Spleen (tissue), 11 donors: ENCODE results near the gene ZNF37A. TPM values are rescaled to one million over a fixed set of nuclear protein-coding genes. Genes with fewer than 3 reads are reported as not detected.
"Not testable (repeated sequence)": the region's sequence is repeated elsewhere in the genome, so short reads cannot be mapped to it uniquely, and the experiment has no call there.

Experiments
- DNase-seq: peaks from one replicate; pipeline ENCODE4 v3.0.0-alpha.2; 2020
- H3K27ac ChIP-seq, 8 donors: fragments of 200-600 bp; sonication (generic) in 7 of 8; 1 replicate in 4 of 8; 2 replicates in 4 of 8; pipeline versions ENCODE4 v1.5.0 to v1.8.0; 2016 to 2021; ENCODE audit warnings: inconsistent platforms in 4 of 8, mild to moderate bottlenecking in 4 of 8, moderate library complexity in 1 of 8
- H3K27me3 ChIP-seq, 7 donors: fragments of 200-600 bp; sonication (generic) in 6 of 7; replicated peaks in 1 of 7; 1 replicate in 4 of 7; 2 replicates in 3 of 7; pipeline versions ENCODE4 v1.5.0 to v1.8.0; 2016 to 2021; ENCODE audit warnings: inconsistent platforms in 3 of 7, mild to moderate bottlenecking in 1 of 7
- H3K36me3 ChIP-seq, 6 donors: fragments of 200-600 bp; sonication (generic) in 5 of 6; 1 replicate in 4 of 6; 2 replicates in 2 of 6; pipeline versions ENCODE4 v1.5.0 to v1.8.0; 2016 to 2021; ENCODE audit warnings: inconsistent platforms in 2 of 6
- H3K4me1 ChIP-seq, 6 donors: fragments of 200-600 bp; sonication (generic) in 5 of 6; 1 replicate in 3 of 6; 2 replicates in 3 of 6; pipeline versions ENCODE4 v1.5.0 to v1.8.0; 2016 to 2021; ENCODE audit warnings: inconsistent platforms in 3 of 6
- H3K4me3 ChIP-seq, 8 donors: fragments of 200-600 bp; sonication (generic) in 7 of 8; 1 replicate in 4 of 8; 2 replicates in 4 of 8; pipeline versions ENCODE4 v1.5.0 to v1.8.0; 2016 to 2021; ENCODE audit warnings: inconsistent platforms in 4 of 8, mild to moderate bottlenecking in 4 of 8, moderate library complexity in 2 of 8
- H3K9me3 ChIP-seq, 8 donors: fragments of 200-600 bp; sonication (generic) in 7 of 8; 1 replicate in 4 of 8; 2 replicates in 4 of 8; pipeline versions ENCODE4 v1.5.0 to v1.8.0; 2016 to 2021; ENCODE audit warnings: inconsistent platforms in 4 of 8
- CTCF ChIP-seq, 11 experiments: fragments of 200-600 bp in 7 of 11; fragments of 450-650 bp in 4 of 11; sonication (generic) in 4 of 11; IDR thresholded peaks in 8 of 11; conservative IDR thresholded peaks in 3 of 11; 1 replicate in 7 of 11; 2 replicates in 4 of 11; pipeline versions ENCODE4 v1.4.0 to v1.8.0; 2016 to 2021; ENCODE audit warnings: antibody characterized with exemption in 11 of 11, inconsistent platforms in 4 of 11, mild to moderate bottlenecking in 1 of 11
- POLR2A ChIP-seq, 3 donors: fragments of 450-650 bp; IDR thresholded peaks; one replicate each; pipeline ENCODE4 v1.5.1; 2017; ENCODE audit warnings: antibody characterized with exemption in 3 of 3, mild to moderate bottlenecking in 1 of 3
- POLR2AphosphoS5 ChIP-seq, 3 donors: sonication (generic); formaldehyde crosslinking; IDR thresholded peaks; one replicate each; pipeline ENCODE4 v1.5.1; 2017; ENCODE audit warnings: antibody characterized with exemption in 3 of 3
- WGBS, 5 donors: extraction: QIAGEN DNeasy Blood & Tissue Kit in 3 of 5; methylation state at CpG; one replicate each; pipeline versions ENCODE4 v1.1.5 to v1.1.7; 2013 to 2018; 5-methylcytosine and 5-hydroxymethylcytosine counted together
- intact Hi-C: fragments of 100-400 bp; cut with DNase I; formaldehyde crosslinking; loops from one replicate; pipeline ENCODE4 v1.15.0; 2023; ENCODE audit warnings: low total_unique reads
- polyA plus RNA-seq, 3 donors: library from polyadenylated mRNA; stranded (reverse); fragments of 200-250 nt; gene quantifications; one replicate each; pipeline ENCODE4 v1.2.1, GENCODE V29; 2013
- total RNA-seq, 7 donors: library from RNA; depleted of rRNA in 3 of 7; stranded (reverse); fragments of >200 nt in 3 of 7; fragmentation: NEBNext Ultra II Directional in 4 of 7; extraction: Animal tissue kit (Norgen Biotek cat#: 25700) in 4 of 7; gene quantifications; one replicate each; pipeline versions ENCODE4 v1.1.0 to v1.2.1, GENCODE V29; 2016 to 2021
- donor health status: healthy with polysubstance abuse.
- donor health status: DM: no; HTN: no; CAD: no; lungs with moderate emphysema.
- donor health status: DM: no; HTN: no; CAD: no.
- donor health status: Bipolar disorder and iron deficiency.
- donor health status: healthy.
- donor health status: DM: no; HTN: no; CAD: no.
- donor health status: DM: yes; HTN: yes; CAD: no.

ZNF37A gene
- total and polyA plus RNA-seq, 10 donors = 3.1 to 31.2 (median 19.9) TPM

GRCh38 chr10:38076687-38077086 lies 17.4 kb upstream of the ZNF37A start:
- TF ChIP-seq POLR2AphosphoS5 (IDR thresholded peaks at IDR 0.05) (no peak), CTCF (IDR thresholded peaks at IDR 0.05 in 8 of 11, conservative IDR thresholded peaks at IDR 0.05 in 3 of 11) (no peak), POLR2A (IDR thresholded peaks at IDR 0.05) (no peak)
- intact Hi-C loops = no loop called here

GRCh38 chr10:38093318-38093717 lies 819 bp upstream of the ZNF37A start:
- 93 to 97% (median 95%) methylated on average over 15 of the region's 15 CpGs for WGBS, 5 donors
- peak overlapping the region in 7 of 8 donors; percentile 64 to 85 (median 76) for H3K4me3 ChIP-seq

More at GRCh38 chr10:38076687-38077086, 17.4 kb upstream of the ZNF37A start:
- no peaks in the 10 kb centered on the region for H3K4me1 ChIP-seq
- peaks cover 6 to 34% (median 21%) of the 10 kb centered on the region in 8 donors for H3K9me3 ChIP-seq
- no peaks in the 10 kb centered on the region for H3K27me3 ChIP-seq
- H3K4me3 ChIP-seq = no peak overlapping the region
- no peak overlapping the region for H3K27ac ChIP-seq
- WGBS, 5 donors = 70 to 83% (median 74%) methylated on average over 2 of the region's 2 CpGs
- H3K36me3 ChIP-seq = no peaks in the 10 kb centered on the region
- DNase-seq = no peak

GRCh38 chr10:38093816-38094157 lies 350 bp upstream of the ZNF37A start:
- peaks cover 0 to 32% (median 25%) of the 10 kb centered on the region in 6 donors for H3K36me3 ChIP-seq
- TF ChIP-seq POLR2AphosphoS5 (IDR thresholded peaks at IDR 0.05) (no peak), POLR2A (IDR thresholded peaks at IDR 0.05) (no peak), CTCF (IDR thresholded peaks at IDR 0.05 in 8 of 11, conservative IDR thresholded peaks at IDR 0.05 in 3 of 11) (no peak)
- H3K27me3 ChIP-seq = no peaks in the 10 kb centered on the region
- 13 to 19% (median 14%) methylated on average over 16 of the region's 16 CpGs for WGBS, 5 donors
- no peak for DNase-seq
- H3K9me3 ChIP-seq = peaks cover 0 to 6% (median 1%) of the 10 kb centered on the region in 8 donors
- H3K27ac ChIP-seq = peak overlapping the region; percentile 84 to 92 (median 86)
- peaks cover 5 to 28% (median 18%) of the 10 kb centered on the region in 6 donors for H3K4me1 ChIP-seq
- intact Hi-C loops = loop anchor here (10.0 kb wide), 3 partner anchors 79 to 239 kb away; partner anchors contain the start of genes ZNF248, ZNF25 and ZNF33A
- peak overlapping the region; percentile 64 to 85 (median 76) for H3K4me3 ChIP-seq

More at GRCh38 chr10:38093318-38093717, 819 bp upstream of the ZNF37A start:
- H3K27ac ChIP-seq = peak overlapping the region in 4 of 8 donors; percentile 85 to 92 (median 91)
- H3K4me1 ChIP-seq = peaks cover 5 to 28% (median 18%) of the 10 kb centered on the region in 6 donors
- peak; percentile 82 for DNase-seq
- H3K9me3 ChIP-seq, H3K27me3 ChIP-seq: not testable (repeated sequence)
- intact Hi-C loops = loop anchor here (10.0 kb wide), 3 partner anchors 79 to 239 kb away; partner anchors contain the start of genes ZNF248, ZNF25 and ZNF33A
- peaks cover 0 to 28% (median 22%) of the 10 kb centered on the region in 6 donors for H3K36me3 ChIP-seq

- intact Hi-C loops = loop anchor here (10.0 kb wide), 3 partner anchors 80 to 240 kb away; partner anchors contain the start of genes ZNF248, ZNF25 and ZNF33A
- 56 to 81% (median 65%) methylated on average over 10 to 21 of the region's 21 CpGs for WGBS, 5 donors
- no peak for DNase-seq
Observed at GRCh38 chr10:38094927-38095574, 914 bp downstream of the ZNF37A start.

More at GRCh38 chr10:38094927-38095574, 914 bp downstream of the ZNF37A start:
- peak overlapping the region; percentile 84 to 92 (median 86) for H3K27ac ChIP-seq
- peaks cover 0 to 18% (median 13%) of the 10 kb centered on the region in 8 donors for H3K9me3 ChIP-seq
- H3K36me3 ChIP-seq = peaks cover 0 to 45% (median 36%) of the 10 kb centered on the region in 6 donors
- H3K4me1 ChIP-seq = peaks cover 5 to 28% (median 18%) of the 10 kb centered on the region in 6 donors
- no peaks in the 10 kb centered on the region for H3K27me3 ChIP-seq
- TF ChIP-seq POLR2A (IDR thresholded peaks at IDR 0.05) = no peak
- TF ChIP-seq POLR2AphosphoS5 (IDR thresholded peaks at IDR 0.05) = no peak
- TF ChIP-seq CTCF (IDR thresholded peaks at IDR 0.05 in 8 of 11, conservative IDR thresholded peaks at IDR 0.05 in 3 of 11) = no peak
- H3K4me3 ChIP-seq = peak overlapping the region; percentile 64 to 85 (median 76)
